Right forelimb (tissue), 1 donor: Measurements from ENCODE around the gene SMPDL3A.
A peak's percentile ranks its signal among the peaks of the same experiment; 100 is the strongest.
"Not testable (repeated sequence)": the region's sequence is repeated elsewhere in the genome, so short reads cannot be mapped to it uniquely, and the experiment has no call there.

Source experiments
- DNase-seq: peaks from one replicate; pipeline ENCODE4 v3.0.0-alpha.2; 2018

Gene SMPDL3A

GRCh38 chr6:122789182-122790027 lies at the start of gene SMPDL3A:
Gene SMPDL3A (plus strand): TSS chr6:122789258. CDS start chr6:122789347, 89 bp downstream.
- DNase-seq = peak; percentile 86

- DNase-seq = no peak
These were observed 49.0 kb upstream of the SMPDL3A start for GRCh38 chr6:122740091-122740490.

GRCh38 chr6:122740936-122741335 lies 48.1 kb upstream of the SMPDL3A start:
- no peak for DNase-seq

- not testable (repeated sequence) for DNase-seq
These were observed 44.8 kb upstream of the SMPDL3A start for GRCh38 chr6:122744247-122744646.

GRCh38 chr6:122744856-122745255 lies 44.2 kb upstream of the SMPDL3A start:
- not testable (repeated sequence) for DNase-seq

GRCh38 chr6:122746688-122747087 lies 42.4 kb upstream of the SMPDL3A start:
- no peak for DNase-seq

- DNase-seq = no peak
These were observed 41.5 kb upstream of the SMPDL3A start for GRCh38 chr6:122747573-122747972.

GRCh38 chr6:122748945-122749344 lies 40.1 kb upstream of the SMPDL3A start:
- DNase-seq = not testable (repeated sequence)

GRCh38 chr6:122749451-122750050 lies 39.5 kb upstream of the SMPDL3A start:
- DNase-seq = no peak

- DNase-seq = no peak
These were observed 37.7 kb upstream of the SMPDL3A start for GRCh38 chr6:122751326-122751725.

GRCh38 chr6:122752459-122752858 lies 36.6 kb upstream of the SMPDL3A start:
- no peak for DNase-seq

- no peak for DNase-seq
These were observed 35.9 kb upstream of the SMPDL3A start for GRCh38 chr6:122753000-122753687.

- no peak for DNase-seq
These were observed 35.4 kb upstream of the SMPDL3A start for GRCh38 chr6:122753688-122754056.

- DNase-seq = no peak
These were observed 34.8 kb upstream of the SMPDL3A start for GRCh38 chr6:122754191-122754731.

GRCh38 chr6:122755901-122756300 lies 33.2 kb upstream of the SMPDL3A start:
- no peak for DNase-seq

- no peak for DNase-seq
These were observed 30.1 kb upstream of the SMPDL3A start for GRCh38 chr6:122758927-122759334.

GRCh38 chr6:122760330-122760729 lies 28.7 kb upstream of the SMPDL3A start:
- DNase-seq = no peak

GRCh38 chr6:122766256-122766655 lies 22.8 kb upstream of the SMPDL3A start:
- DNase-seq = no peak

GRCh38 chr6:122770835-122771601 lies 18.0 kb upstream of the SMPDL3A start:
- no peak for DNase-seq

GRCh38 chr6:122772724-122773415 lies 16.2 kb upstream of the SMPDL3A start:
- DNase-seq = no peak

- DNase-seq = no peak
These were observed 13.1 kb upstream of the SMPDL3A start for GRCh38 chr6:122775975-122776374.

GRCh38 chr6:122778302-122778701 lies 10.8 kb upstream of the SMPDL3A start:
- DNase-seq = no peak
